Measurements from ENCODE around the gene MCRIP1.
"Not testable (repeated sequence)": the region's sequence is repeated elsewhere in the genome, so short reads cannot be mapped to it uniquely, and the experiment has no call there.

DNA sequence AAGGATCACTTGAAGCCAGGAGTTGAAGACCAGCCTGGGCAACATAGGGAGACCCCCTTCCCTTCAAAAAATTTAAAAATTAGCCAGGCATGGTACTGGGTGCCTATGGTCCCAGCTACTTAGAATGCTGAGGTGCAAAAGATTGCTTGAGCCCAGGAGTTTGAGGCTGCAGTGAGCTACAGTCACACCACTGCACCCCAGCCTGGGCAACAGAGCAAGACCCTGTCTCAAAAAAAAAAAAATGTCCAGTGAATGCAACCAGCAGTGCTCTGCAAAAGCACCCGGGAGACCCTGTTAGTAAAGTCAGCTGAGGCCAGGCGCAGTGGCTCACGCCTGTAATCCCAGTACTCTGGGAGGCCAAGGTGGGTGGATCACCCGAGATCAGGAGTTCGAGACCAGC, 7.0 kb upstream of the MCRIP1 start:
- not testable (repeated sequence) for TF ChIP-seq CTCF (IDR thresholded peaks at IDR 0.05; ENCODE audit: poor library complexity); EZH2 (IDR thresholded peaks at IDR 0.05; ENCODE audit: borderline replicate concordance)
